Stimulated activated CD8-positive, alpha-beta memory T cell treated with anti-CD3 and anti-CD28 coated beads, Interleukin-15, amount 100 ng/mL, for 1 hour (primary cell): ENCODE results near the gene CEP68.
"Not testable (repeated sequence)": the region's sequence is repeated elsewhere in the genome, so short reads cannot be mapped to it uniquely, and the experiment has no call there.

Experiments
- DNase-seq: peaks from one replicate; pipeline ENCODE4 v3.0.0-alpha.2; 2020; ENCODE audit warnings: low read depth

The CEP68 gene

DNA sequence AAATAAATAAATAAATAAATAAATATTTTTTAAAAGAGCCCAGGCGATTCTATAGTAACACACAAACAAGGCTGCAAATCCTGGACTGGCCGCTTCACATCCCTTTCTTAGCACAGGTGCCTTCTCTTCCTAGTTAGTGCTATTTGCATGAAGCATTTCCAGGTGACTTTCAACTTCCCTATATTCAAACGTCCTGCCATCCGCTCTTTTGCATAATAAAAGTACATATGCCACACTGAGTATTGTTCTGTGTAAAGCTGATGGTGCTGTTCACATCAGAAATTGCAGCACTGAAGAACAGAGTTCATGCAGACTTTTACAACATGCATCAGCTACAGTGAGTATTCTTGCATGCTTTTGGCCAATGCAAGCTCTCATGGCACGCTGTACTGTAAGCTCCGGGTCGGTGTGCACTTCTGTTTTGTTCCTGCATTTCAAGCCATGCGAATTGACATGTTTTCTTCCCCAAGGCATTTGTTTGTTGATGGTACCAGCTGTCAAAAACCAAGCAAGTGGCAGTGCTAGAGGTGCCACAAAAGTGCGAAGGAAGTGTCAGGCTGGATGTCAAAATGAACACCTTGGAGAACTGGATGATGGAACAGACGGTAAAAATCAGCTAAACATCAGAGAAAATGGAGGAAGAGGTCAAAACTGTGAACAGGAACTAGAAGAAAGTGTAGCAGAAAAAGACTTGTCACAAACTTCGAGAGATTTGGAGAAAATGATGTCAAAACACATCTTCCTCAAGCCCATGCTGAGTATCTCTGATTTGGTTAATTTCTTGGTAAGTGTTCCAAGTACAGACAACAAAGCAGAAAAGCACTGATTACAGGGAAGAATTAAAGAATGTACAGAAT lies 25.5 kb upstream of the CEP68 start:
- DNase-seq = no peak

GRCh38 chr2:65031341-65032018 lies 24.7 kb upstream of the CEP68 start:
- DNase-seq = no peak

DNA sequence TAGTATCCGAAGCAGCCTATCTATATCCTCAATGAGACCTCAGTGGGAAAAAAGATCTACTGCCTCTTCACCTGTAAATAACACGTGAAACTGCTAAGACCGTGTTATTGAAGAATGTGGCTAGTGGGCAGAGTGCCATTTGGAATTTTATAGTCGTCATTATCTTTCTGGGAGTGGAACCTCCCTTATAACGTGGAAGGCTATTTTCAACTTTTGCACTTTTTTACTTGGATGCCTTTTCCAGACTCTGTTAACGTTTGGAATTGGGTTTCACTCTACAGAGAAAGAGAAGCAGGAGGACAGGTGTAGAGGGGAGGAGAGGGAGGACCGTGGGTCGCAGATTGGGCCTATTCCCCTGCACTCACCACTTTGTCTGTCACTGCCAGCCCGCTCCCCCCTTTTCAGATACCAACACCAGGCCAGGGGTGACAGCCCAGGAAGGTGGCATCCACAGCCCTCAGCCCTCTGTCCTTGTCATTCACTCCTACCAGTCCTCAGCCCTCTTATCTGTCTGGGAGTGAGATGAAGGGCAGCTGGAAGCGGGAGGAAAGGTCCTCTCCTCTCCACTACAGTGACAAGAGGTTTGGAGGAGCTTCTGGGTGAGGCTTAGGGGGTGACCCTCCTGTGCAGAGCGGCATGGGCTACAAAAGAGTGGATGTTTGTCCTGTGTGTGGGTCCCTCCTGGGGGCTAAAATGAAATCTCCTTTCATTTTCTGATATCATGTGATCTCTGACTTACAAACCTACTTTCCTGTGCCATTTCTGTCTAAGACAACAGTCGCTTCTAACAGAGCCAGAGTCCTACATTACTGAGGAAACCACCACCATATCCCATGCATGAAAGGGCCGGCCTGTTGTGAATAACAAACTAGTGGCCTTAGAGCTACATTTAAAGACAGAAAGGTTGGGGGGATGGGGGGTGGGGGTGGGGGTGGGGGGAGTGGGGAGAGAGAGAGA lies 23.9 kb upstream of the CEP68 start:
- DNase-seq = no peak

GRCh38 chr2:65033178-65033577 lies 23.0 kb upstream of the CEP68 start:
- DNase-seq = no peak

GRCh38 chr2:65033667-65034066 lies 22.5 kb upstream of the CEP68 start:
- DNase-seq = not testable (repeated sequence)

DNA sequence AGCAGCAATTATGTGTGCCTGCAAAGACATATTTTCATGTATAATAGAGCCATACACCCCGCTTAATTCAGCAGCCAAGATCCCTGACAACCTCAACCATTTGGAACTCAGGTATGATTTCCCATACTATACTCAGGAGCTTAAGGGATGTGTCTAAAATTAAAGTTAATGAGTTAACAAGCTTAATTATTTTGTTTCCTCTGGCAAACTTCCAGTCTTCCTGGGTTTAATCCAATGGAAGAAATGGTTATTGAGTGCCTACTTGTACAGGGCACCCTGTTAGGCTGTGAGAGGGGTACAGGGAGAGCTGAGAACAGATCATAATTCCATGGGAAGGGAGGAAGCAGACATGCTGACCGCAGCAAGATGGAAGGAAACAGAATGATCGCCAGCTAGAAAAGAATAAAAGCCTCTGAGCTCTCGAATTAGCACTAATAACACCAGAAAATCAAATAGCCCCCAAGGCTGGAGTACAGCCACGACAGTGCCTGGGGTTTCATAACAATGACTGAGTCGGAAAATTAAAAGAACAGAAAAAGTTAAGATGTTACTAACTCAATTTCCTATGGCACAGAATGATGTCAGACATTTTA lies 20.8 kb upstream of the CEP68 start:
- DNase-seq = no peak

DNA sequence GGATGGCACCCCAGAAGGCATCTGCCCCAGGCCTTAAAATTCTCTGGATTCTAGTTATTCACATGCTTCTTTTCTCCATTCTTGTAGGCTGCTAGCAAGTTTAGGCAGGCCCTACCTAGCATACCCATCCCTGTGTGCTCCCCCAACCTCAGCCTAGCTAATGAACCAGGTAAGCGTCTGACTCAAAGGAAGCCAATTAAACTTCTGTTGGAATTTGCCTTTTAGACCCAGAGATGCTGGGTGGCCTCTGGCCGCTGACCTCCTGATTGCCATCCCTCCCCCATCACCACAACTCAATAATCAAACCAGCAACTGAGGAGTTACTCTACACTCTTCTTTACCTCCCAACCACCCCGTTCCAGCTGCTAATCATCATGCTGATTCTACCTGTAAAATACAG lies 19.0 kb upstream of the CEP68 start:
- DNase-seq = no peak

DNA sequence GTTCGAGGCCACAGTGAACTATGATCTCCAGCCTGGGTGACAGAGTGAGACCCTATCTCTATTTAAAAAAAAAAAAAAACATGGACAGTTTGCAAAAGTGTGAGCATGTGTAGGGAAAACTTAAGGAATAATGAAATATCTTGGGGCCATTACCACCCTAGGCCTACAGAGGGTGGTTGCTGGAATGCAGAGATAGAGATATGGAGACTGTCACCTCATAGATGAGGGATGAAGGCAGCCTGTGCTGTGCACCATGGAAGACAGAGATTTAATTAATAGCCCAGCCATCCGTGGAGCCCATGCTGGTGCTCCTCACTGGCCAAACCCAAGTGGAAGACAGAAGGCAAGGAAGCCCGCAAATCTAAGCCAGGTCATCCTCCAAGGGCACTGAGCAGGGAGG lies 16.6 kb upstream of the CEP68 start:
- DNase-seq = no peak

- DNase-seq = peak; percentile 61
These were observed 15.6 kb upstream of the CEP68 start for GRCh38 chr2:65040400-65041261.

DNA sequence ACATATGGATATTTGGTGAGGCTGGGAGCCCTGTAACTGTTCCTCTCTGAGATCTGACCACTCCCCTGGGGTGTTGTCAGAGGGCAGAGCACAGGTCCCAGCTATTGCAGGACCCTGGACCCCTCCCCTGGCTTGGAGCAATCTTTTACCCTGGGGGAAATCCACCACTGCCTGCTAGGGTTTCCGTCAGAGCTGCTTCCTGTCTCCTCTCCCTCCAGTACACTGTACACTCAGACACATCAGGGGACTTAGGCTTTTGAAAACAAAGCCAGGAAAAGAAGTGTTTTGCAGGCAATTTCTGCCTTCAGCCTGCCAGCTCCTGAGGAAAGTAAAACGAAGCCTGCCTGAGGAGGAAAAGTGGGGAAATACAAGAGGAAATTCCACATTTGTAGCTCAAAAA lies 13.2 kb upstream of the CEP68 start:
- DNase-seq = no peak

DNA sequence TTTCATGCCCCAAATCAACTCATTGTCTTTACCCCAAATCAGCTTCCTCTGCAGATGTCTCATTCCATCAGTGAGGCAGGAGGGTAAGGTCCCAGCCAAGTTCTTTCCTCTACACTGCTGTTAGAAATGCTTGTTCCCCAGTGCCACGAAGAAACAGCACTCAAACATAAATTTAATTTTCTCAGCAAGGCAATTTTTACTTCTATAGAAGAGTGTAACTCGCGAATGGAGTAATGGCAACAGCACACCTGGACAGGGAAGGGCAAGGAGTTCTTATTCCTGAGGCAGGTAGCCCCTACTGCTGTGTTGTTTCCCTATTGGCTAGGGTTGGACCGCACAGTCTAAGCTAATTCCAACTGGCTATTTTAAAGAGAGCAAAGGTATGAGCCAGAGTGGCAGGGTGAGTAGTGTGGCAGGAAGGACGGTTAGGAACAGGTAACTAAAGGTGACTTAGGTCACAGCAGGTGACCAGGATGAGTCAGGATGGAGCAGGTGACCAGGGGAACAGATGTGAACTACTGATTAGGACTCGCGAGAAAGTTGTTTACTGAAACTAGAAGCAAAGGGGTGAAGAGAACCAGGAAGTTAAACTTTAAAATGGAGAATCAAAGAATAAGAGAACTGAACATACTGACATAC lies 12.0 kb upstream of the CEP68 start:
- no peak for DNase-seq

- DNase-seq = no peak
These were observed 10.6 kb upstream of the CEP68 start for GRCh38 chr2:65045651-65046050.

DNA sequence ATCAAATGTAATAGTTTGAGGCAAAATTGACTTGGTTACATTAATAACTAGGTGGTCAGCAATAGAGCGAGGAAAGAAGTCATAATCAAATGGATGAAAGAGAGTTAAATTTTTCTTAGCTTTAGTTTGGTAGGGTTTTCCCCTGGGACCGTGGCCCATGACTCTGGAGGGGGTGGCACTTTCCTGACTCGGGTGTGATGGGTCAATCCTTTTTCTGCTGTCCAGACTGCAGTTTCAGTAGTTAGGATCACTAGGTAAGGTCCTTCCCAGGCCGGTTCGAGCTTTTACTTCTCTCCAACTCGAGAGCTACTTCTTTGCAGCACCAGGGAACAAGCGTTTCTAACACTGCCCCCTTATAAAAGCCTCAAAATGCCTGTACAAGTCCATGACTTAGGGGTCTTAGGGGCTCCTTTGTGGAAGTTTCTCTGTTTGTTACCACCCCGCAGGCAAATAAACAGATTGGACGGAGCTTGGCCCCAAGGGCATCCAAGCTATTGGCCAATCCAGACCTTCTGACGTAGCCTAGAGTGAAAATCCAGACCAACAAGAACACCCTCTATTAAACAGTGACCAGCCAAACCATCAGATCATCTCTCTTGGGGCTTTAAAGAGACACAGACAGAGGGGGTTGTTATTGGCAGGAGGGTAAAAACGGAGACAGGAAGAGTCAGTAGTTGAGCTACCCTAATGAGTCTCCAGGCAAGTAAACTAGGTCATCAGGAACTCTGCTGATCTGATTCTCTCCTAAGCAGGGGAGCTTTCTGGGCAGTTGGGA lies 9.4 kb upstream of the CEP68 start:
- DNase-seq = no peak

DNA sequence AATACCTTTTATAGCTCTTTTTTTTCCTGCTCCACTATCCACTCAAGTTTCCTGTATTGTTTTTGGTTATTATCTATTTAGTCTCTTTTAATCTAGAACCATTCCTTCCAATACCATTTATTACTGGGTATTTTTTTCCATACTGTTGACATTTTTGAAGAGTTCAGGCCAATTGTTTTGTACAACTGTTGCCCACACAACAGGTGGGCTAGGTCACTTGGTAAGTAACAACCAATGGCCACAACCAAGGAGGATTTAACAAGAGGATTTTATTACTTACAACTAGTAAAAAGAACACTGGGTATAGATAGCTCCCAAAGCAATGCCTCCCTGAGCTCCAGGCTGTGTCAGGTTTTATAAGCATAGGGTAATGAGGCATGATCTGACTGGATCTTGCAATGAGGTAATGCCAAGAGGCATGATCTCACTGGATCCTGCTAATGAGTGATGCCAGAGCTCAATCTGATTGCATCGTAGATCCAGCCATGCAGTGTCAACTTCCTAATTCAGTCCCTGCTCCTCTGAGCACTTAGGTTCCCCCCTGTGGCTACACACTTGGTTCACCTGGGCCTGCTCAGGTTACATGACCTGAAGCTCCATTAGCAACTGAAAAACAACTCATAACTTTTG lies 7.1 kb upstream of the CEP68 start:
- no peak for DNase-seq

GRCh38 chr2:65050931-65051330 lies 5.3 kb upstream of the CEP68 start:
- no peak for DNase-seq

- DNase-seq = no peak
These were observed 3.0 kb upstream of the CEP68 start for GRCh38 chr2:65053199-65053598.

- no peak for DNase-seq
These were observed 1.3 kb upstream of the CEP68 start for GRCh38 chr2:65054749-65055421.

DNA sequence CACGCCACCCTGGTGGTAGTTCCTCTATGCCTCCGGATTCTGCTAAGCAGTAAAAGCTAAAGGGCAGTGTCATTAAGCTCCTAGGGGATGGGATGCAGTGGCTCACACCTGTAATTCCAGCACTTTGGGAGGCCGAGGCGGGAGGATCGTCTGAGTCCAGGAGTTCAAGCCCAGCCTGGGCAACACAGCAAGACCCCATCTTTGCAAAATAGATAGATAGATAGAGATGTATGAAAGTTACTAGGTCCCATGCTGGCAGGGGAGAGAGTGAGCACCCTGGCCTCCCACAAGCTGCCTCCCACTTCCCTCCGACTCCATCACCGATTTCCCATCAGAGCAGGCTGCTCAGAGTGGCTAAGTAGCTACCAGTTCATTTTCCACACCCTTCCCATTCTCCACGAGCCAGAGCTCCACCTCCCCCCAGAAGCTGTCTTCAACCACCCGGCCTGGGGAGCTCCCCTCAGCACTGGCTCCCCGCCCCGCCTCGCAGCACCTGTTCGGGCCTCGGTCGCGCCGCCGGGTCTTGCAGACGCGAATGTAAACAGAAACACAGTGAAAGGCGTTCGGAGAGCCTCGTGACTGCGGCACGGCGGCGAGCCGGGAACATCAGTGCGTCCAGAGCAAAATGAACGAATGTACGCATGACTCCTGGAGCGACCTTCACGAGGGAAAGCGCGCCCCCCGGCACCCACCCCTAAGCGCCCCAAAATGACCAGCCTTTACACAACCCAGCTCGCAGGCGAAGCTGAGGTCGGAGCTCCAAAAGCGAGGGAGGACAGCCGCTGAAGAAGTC lies 598 bp upstream of the CEP68 start:
- DNase-seq = peak; percentile 28
